ENCODE results near the gene NCAM1. TPM values are rescaled to one million over a fixed set of nuclear protein-coding genes. Genes with fewer than 3 reads are reported as not detected.

The NCAM1 gene
- total RNA-seq, 1 experiment from 2014 or later: 0.22 TPM

GRCh38 chr11:113305440-113306336 is 344.5 kb downstream of the NCAM1 start:
- TF ChIP-seq EGR1 (IDR thresholded peaks at IDR 0.05; ENCODE audit: low read depth) (no peak), CBX3 (IDR thresholded peaks at IDR 0.05; ENCODE audit: low read depth) (no peak), RAD21 (IDR thresholded peaks at IDR 0.05; ENCODE audit: low read depth) (peak; percentile 97), CTCF (IDR thresholded peaks at IDR 0.05 in 2 of 3, conservative IDR thresholded peaks at IDR 0.05 in 1 of 3; ENCODE audit: borderline replicate concordance in 1 of 3, insufficient read depth in 1 of 3, low read depth in 2 of 3, low read length in 2 of 3) (peak; percentile 89 to 91 (median 90)), JUND (IDR thresholded peaks at IDR 0.05) (no peak)
- POLR2A ChIA-PET: no interaction called here
- CTCF ChIA-PET: interaction anchor here (0.5 to 2.2 kb wide), 6 partner anchors 8 to 956 kb away, joined by 3 to 8 read pairs (median 4); partner anchors contain the start of gene TTC12

GRCh38 chr11:113308601-113309000 is 347.4 kb downstream of the NCAM1 start:
- no TSS peak for BruUV-seq (replicated peaks)
- no peaks in the 10 kb centered on the region for H3K36me3 ChIP-seq (ENCODE audit: control insufficient read depth in 1 of 2, insufficient read depth in 2 of 2, low read length in 2 of 2)
- no peaks in the 10 kb centered on the region for H3K9me2 ChIP-seq (ENCODE audit: insufficient read depth)
- no peaks in the 10 kb centered on the region for H3K79me2 ChIP-seq (ENCODE audit: insufficient read depth, low read length)
- no peaks in the 10 kb centered on the region for H4K20me1 ChIP-seq (ENCODE audit: insufficient read depth)
- POLR2A ChIA-PET: no interaction called here
- no peak overlapping the region for H3K27ac ChIP-seq (ENCODE audit: low read depth, low read length)
- H3K4me1 ChIP-seq (ENCODE audit: control insufficient read depth in 1 of 2, insufficient read depth in 2 of 2, low read length in 2 of 2): peaks cover 0 to 1% of the 10 kb centered on the region in 2 experiments; a peak in 1 of 4 replicates
- peaks cover 9% of the 10 kb centered on the region for H3K27me3 ChIP-seq (ENCODE audit: insufficient read depth, low read length)
- no peaks in the 10 kb centered on the region for H3K9me3 ChIP-seq (ENCODE audit: control insufficient read depth in 1 of 2, insufficient read depth in 1 of 2, low read depth in 1 of 2, low read length in 2 of 2)
- no peak overlapping the region for H3K9ac ChIP-seq (ENCODE audit: low read length)
- ATAC-seq: no peak
- CTCF ChIA-PET: no interaction called here
- RAD21 ChIA-PET (ENCODE audit: low non-redundant PET in 1 of 2, low total read pairs in 2 of 2, uncharacterized antibody in 2 of 2, unreplicated experiment in 2 of 2): no interaction called here
- H3K4me2 ChIP-seq (ENCODE audit: low read length): no peak overlapping the region
- no peak overlapping the region for H2AFZ ChIP-seq (ENCODE audit: low read depth, low read length, poor library complexity, severe bottlenecking)
- H3K4me3 ChIP-seq (replicated peaks in 1 of 2; ENCODE audit: low read depth in 1 of 2, low read length in 2 of 2): no peak overlapping the region
- intact Hi-C loops (cut with micrococcal nuclease): loop anchor here (5.0 kb wide), 1 partner anchor 684 kb away; no protein-coding TSS in a partner anchor
- DNase-seq (ENCODE audit: low read depth, low spot score): no peak
- TF ChIP-seq ZFX (IDR thresholded peaks at IDR 0.05) (no peak), CBX3 (IDR thresholded peaks at IDR 0.05; ENCODE audit: low read depth) (no peak), CEBPB (IDR thresholded peaks at IDR 0.05; ENCODE audit: low read depth) (no peak), RAD21 (IDR thresholded peaks at IDR 0.05; ENCODE audit: low read depth) (no peak), EGR1 (IDR thresholded peaks at IDR 0.05; ENCODE audit: low read depth) (no peak), ZBTB33 (IDR thresholded peaks at IDR 0.05; ENCODE audit: extremely low read depth, insufficient replicate concordance, low read length) (no peak), MAX (IDR thresholded peaks at IDR 0.05) (no peak), CTCF (IDR thresholded peaks at IDR 0.05 in 2 of 3, conservative IDR thresholded peaks at IDR 0.05 in 1 of 3; ENCODE audit: borderline replicate concordance in 1 of 3, insufficient read depth in 1 of 3, low read depth in 2 of 3, low read length in 2 of 3) (no peak), SP1 (IDR thresholded peaks at IDR 0.05; ENCODE audit: low read depth) (no peak)

More at GRCh38 chr11:113305440-113306336, 344.5 kb downstream of the NCAM1 start:
- no peak overlapping the region for H3K4me2 ChIP-seq (ENCODE audit: low read length)
- ATAC-seq: peak; percentile 98
- no peak overlapping the region for H3K4me3 ChIP-seq (replicated peaks in 1 of 2; ENCODE audit: low read depth in 1 of 2, low read length in 2 of 2)
- intact Hi-C loops (cut with micrococcal nuclease): loop anchor here (1.0 to 5.0 kb wide), 5 partner anchors 227 to 955 kb away; no protein-coding TSS in a partner anchor
- H3K79me2 ChIP-seq (ENCODE audit: insufficient read depth, low read length): no peaks in the 10 kb centered on the region
- H3K4me1 ChIP-seq (ENCODE audit: control insufficient read depth in 1 of 2, insufficient read depth in 2 of 2, low read length in 2 of 2): no peaks in the 10 kb centered on the region
- RAD21 ChIA-PET (ENCODE audit: low non-redundant PET in 1 of 2, low total read pairs in 2 of 2, uncharacterized antibody in 2 of 2, unreplicated experiment in 2 of 2): no interaction called here
- no peak overlapping the region for H3K9ac ChIP-seq (ENCODE audit: low read length)
- peaks cover 19% of the 10 kb centered on the region for H3K27me3 ChIP-seq (ENCODE audit: insufficient read depth, low read length)
- no peaks in the 10 kb centered on the region for H4K20me1 ChIP-seq (ENCODE audit: insufficient read depth)
- H3K27ac ChIP-seq (ENCODE audit: low read depth, low read length): no peak overlapping the region
- no peaks in the 10 kb centered on the region for H3K9me3 ChIP-seq (ENCODE audit: control insufficient read depth in 1 of 2, insufficient read depth in 1 of 2, low read depth in 1 of 2, low read length in 2 of 2)
- no peaks in the 10 kb centered on the region for H3K9me2 ChIP-seq (ENCODE audit: insufficient read depth)
- H2AFZ ChIP-seq (ENCODE audit: low read depth, low read length, poor library complexity, severe bottlenecking): no peak overlapping the region
- H3K36me3 ChIP-seq (ENCODE audit: control insufficient read depth in 1 of 2, insufficient read depth in 2 of 2, low read length in 2 of 2): no peaks in the 10 kb centered on the region
- no TSS peak for BruUV-seq (replicated peaks)
- DNase-seq (ENCODE audit: low read depth, low spot score): peak; percentile 53
